Caki2 (cell line): ENCODE results near the gene MAD1L1. TPM values are rescaled to one million over a fixed set of nuclear protein-coding genes. Genes with fewer than 3 reads are reported as not detected.
"Not testable (repeated sequence)": the region's sequence is repeated elsewhere in the genome, so short reads cannot be mapped to it uniquely, and the experiment has no call there.

Source experiments
- DNase-seq: peaks from one replicate; pipeline ENCODE4 v3.0.0-alpha.2; 2015; ENCODE audit warnings: low read depth
- in situ Hi-C: cut with HindIII; loops from 2 replicates; pipeline ENCODE4 v1.10.0; 2016; ENCODE audit warnings: low sequenced_read_pairs, low pct_unique_long_range_greater_than_20kb, mixed read lengths
- total RNA-seq: library from RNA; depleted of rRNA; stranded (reverse); fragments of >200 nt; shearing (Covaris generic); gene quantifications from 2 replicates; pipeline ENCODE4 v1.2.3, GENCODE V29; 2014; ENCODE audit warnings: low replicate concordance

The MAD1L1 gene
- total RNA-seq, 1 experiment from 2014 or later: 123 TPM

- in situ Hi-C loops: no loop called here
- no peak for DNase-seq
These were observed 189.3 kb downstream of the MAD1L1 start for GRCh38 chr7:2043316-2044039.

- no peak for DNase-seq
- in situ Hi-C loops: no loop called here
These were observed 190.1 kb downstream of the MAD1L1 start for GRCh38 chr7:2042650-2043049.

DNA sequence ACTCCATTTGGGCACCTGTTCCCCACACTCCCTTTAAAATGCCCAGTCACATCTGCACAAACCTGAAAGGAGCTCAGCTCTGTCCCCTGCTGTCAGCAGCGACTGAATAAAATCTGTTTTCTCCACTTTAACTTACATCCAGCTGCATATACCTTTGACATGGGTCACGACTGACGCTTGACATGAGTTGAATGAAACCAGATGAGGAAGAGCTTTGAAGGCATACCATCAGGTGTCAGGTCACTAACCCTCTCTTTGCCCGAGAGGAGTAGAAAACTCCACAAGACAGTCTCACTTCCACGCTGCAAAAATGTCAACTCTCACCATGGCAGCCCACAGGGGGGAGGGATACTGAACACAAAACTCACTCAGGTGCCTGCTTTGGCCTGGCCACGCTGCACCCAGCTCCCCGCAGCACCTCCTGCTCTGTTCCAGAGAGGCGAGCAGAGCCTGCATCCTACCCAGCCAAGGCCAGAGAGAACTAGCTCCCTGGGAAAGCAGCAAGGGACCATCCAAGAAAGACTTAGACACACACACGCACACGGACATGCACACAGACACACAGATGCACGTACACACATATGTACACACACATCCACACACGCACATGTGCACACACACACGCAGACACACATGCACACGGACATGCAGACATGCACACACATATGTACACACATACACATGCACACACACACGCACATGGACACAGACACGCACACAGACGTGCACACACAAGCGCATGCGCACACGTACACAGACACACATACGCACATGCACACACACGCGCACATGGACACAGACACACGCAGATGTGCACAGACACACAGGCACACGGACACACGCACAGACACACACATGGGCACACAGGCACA, 191.0 kb downstream of the MAD1L1 start:
- in situ Hi-C loops: no loop called here

GRCh38 chr7:2040893-2041270, 191.9 kb downstream of the MAD1L1 start:
- in situ Hi-C loops: no loop called here
- no peak for DNase-seq

More for the DNA sequence above, 191.0 kb downstream of the MAD1L1 start:
- no peak for DNase-seq

- no peak for DNase-seq
- in situ Hi-C loops: no loop called here
These were observed 192.4 kb downstream of the MAD1L1 start for GRCh38 chr7:2040201-2040892.

DNA sequence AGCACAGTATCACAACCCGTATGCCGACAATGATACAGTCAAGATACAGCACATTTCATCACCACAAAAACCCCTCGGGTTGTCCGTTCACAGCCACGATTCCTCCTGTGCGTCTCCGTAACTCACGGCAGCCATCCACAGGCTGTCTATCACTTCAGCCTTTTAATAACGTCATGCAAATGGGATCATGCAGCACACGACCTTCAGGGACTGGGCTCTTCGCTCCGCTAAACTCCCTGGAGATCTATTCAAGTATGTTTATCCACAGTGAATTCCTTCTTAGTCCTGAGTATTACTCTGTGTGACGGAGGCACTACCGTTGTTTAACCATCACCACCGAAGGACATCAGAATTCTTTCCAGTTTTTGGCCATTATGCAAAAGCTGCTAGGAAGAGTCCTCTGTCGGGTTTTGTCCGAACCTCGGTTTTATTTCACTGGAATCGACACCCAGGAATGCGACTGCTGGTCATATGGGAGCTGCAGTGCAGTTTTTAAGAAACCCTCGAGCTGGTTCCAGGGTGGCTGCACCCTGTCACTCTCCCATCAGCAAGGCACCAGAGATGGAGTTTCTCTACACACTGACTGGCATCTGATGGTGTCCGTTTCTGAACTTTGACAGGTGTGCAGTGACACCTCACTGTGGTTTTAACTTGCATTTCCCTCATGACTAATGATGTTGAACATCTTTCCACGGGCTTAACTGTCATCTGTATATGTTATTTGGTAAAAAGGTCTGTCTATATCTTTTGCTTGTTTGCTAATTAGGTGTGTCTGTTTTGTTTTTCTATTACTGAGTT, 193.6 kb downstream of the MAD1L1 start:
- in situ Hi-C loops: no loop called here

GRCh38 chr7:2037808-2038522, 194.8 kb downstream of the MAD1L1 start:
- DNase-seq: no peak
- in situ Hi-C loops: no loop called here

More for the DNA sequence above, 193.6 kb downstream of the MAD1L1 start:
- no peak for DNase-seq

DNA sequence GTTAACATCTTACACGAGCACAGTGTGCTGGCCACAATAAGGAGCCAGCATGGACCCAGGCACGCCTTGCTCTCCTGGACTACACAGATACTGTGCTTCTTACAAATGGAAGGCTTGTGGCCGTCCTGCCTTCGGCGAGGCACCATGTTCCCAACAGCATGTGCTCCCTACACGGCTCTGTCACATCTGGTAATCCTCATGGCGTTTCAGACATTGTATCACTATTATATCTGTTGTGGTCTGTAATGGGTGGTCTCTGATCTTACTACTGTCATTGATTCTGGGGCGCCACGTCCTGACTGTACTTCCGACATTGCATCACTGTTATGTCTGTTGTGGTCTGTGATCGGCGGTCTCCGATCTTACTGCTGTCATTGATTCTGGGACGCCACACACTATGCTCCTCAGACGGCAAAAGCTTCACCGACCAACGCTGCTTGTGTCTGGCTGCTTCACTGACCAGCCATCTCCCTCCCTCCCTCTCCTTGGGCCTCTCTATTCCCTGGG, 195.4 kb downstream of the MAD1L1 start:
- in situ Hi-C loops: no loop called here
- no peak for DNase-seq

GRCh38 chr7:2036786-2037185, 196.0 kb downstream of the MAD1L1 start:
- in situ Hi-C loops: no loop called here

DNA sequence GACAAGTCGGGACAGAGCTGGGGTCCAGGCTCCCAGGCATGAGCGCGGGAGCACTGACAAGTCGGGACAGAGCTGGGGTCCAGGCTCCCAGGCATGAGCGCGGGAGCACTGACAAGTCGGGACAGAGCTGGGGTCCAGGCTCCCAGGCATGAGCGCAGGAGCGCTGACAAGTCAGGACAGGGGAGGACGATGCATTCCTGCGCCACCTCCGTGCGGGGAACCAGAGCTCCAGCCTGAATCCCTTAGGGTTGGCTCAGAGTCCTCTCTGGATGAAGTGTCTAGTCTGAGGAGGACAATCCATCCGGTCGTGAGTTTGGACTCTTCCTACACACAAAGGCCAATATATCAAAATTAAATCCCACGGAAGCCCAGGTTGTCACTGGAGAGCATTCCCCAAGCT, 196.5 kb downstream of the MAD1L1 start:
- DNase-seq, in situ Hi-C loops: not testable (repeated sequence)

More at GRCh38 chr7:2036786-2037185, 196.0 kb downstream of the MAD1L1 start:
- no peak for DNase-seq

DNA sequence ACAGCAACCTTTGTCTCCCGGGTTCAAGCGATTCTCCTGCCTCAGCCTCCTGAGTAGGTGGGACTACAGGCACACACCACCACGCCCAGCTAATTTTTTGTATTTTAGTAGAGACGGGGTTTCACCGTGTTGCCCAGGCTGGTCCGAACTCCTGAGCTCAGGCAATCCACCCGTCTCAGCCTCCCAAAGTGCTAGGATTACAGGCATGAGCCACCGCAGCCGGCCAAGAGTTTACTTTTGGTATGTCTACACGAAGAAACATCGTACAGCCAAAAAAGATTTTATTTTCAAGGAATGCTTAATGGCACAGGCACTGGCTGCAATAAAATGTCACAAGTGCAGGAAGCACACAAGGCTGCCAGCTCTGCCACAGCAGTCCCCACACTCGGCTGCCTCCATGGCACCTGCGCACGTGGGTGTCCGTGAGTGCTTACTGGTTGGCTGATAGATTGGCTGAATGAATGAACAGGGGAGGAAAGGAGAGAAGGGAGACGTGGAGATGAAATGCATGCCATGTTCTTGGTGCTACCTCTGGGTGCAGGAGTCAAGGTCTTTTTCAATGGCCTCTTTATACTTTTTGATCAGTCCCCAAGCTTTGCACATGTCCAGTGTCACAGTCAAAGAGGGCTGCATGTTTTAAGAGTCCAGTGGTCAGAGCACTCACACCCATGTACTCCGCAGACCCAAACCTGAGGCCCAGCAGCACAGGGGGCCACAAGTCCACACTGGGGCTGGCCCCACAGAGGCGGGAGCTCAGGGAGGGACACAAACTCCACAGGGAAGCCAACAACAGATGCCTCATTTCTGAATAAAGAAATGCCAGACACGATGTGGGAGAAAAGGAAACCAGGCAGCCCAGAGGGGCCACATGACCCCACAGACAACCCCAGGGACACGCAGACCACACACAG, 198.2 kb downstream of the MAD1L1 start:
- no peak for DNase-seq
- in situ Hi-C loops: no loop called here

GRCh38 chr7:2033586-2034135, 199.1 kb downstream of the MAD1L1 start:
- in situ Hi-C loops: no loop called here
- DNase-seq: no peak

GRCh38 chr7:2032876-2033407, 199.8 kb downstream of the MAD1L1 start:
- in situ Hi-C loops: no loop called here
- no peak for DNase-seq

DNA sequence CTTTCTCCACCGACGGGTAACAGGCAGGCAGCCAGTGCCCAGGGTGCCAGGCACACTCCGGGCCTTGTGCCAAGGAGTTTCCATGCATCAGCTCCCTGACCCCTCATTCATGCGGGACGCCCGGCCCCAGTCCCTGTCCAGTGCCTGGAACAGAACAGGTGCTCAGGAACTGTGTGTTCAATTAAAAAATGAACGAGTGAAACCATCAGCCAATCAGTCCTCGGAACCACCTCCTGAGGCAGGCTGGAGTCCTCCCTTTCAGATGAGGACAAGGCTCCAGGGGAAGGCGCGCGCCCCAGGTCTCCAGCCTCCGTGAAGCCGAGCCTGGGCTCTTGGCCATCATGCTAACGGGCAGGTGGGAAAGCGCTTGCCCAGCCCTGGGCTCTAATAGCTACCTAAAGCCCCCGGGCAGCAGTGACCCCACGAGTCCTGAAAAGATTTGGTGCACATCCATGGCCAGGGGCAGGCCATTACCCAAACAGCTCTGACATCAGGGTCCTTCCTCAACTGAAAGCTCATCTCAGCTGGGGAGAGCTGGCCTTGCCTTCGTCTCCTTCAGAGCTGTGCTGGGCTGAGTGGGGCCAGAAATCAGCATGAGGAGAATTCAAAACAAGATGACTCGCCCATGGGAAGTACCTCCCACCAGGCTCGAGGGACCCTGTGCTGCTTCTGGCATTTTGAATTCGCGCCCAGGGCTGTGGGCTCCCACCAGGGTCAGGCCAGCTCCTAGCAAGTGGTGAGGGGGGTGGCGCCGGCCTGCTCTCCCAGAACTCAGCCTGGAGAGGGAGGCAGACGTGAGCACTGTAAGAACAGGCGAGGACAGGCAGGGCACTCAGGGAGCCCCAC, 200.5 kb downstream of the MAD1L1 start:
- in situ Hi-C loops: no loop called here
- no peak for DNase-seq

DNA sequence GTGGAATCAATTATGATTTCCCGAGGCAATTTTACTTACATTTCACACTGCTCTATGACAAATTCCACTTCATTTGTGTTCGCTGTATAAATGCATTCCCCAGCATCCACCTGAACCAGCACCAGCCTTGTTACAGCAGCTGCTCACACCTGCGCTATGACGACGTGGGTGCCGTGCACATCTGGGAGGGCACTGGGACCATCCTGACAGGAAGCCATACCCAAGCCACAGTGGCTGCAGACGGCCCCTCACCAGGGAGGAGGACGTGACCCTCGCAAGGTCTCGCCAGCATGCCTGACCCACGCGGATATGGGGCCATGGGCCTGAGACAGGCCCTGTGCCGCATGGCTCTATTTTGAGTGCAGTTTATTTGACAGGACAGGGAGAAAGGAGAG, 201.3 kb downstream of the MAD1L1 start:
- in situ Hi-C loops: no loop called here
- DNase-seq: no peak
